ENCODE data around the gene C12orf75.
"Not testable (repeated sequence)": the region's sequence is repeated elsewhere in the genome, so short reads cannot be mapped to it uniquely, and the experiment has no call there.

- TF ChIP-seq CTCF (IDR thresholded peaks at IDR 0.05); POLR2A (IDR thresholded peaks at IDR 0.05); POLR2AphosphoS5 (IDR thresholded peaks at IDR 0.05; ENCODE audit: insufficient read depth in 1 of 2, low read depth in 1 of 2): not testable (repeated sequence)
These were observed 1.8 kb downstream of the C12orf75 start for GRCh38 chr12:105332286-105332685.
